ENCODE results near the gene FCHO1.

- TF ChIP-seq POLR2A (IDR thresholded peaks at IDR 0.05; ENCODE audit: extremely low read depth, insufficient read length) (no peak), CTCF (IDR thresholded peaks at IDR 0.05; ENCODE audit: low read depth, low read length) (no peak), MAX (IDR thresholded peaks at IDR 0.05; ENCODE audit: low read depth, low read length) (no peak), MYC (IDR thresholded peaks at IDR 0.05; ENCODE audit: low read depth, low read length) (no peak)
These were observed 7.2 kb downstream of the FCHO1 start for GRCh38 chr19:17758515-17758914.
